Cardiac muscle cell (in vitro differentiated cells and primary cell): ENCODE data around the gene TNNI2. TPM values are rescaled to one million over a fixed set of nuclear protein-coding genes. Genes with fewer than 3 reads are reported as not detected.
A peak's percentile ranks its signal among the peaks of the same experiment; 100 is the strongest.

Experiments used
- DNase-seq, 2 donors: peaks; one replicate each; pipeline versions ENCODE4 v3.0.0 to v3.0.0-alpha.2; 2010 to 2017; ENCODE audit warnings: low read depth in 1 of 2, low spot score in 1 of 2
- H3K27ac ChIP-seq: fragments of 200-600 bp; sonication (generic); 2 replicates; pipeline ENCODE4 v1.5.1; 2016
- H3K27me3 ChIP-seq: fragments of 200-600 bp; sonication (generic); 2 replicates; pipeline ENCODE4 v1.6.0; 2016; ENCODE audit warnings: control low read depth
- H3K36me3 ChIP-seq: fragments of 200-600 bp; sonication (generic); 2 replicates; pipeline ENCODE4 v1.5.1; 2016; ENCODE audit warnings: control low read depth
- H3K4me1 ChIP-seq: fragments of 200-600 bp; sonication (generic); 2 replicates; pipeline ENCODE4 v1.8.1; 2017; ENCODE audit warnings: low read depth, mild to moderate bottlenecking, mixed run types
- H3K4me3 ChIP-seq: fragments of 200-600 bp; sonication (generic); 2 replicates; pipeline ENCODE4 v1.5.1; 2016; ENCODE audit warnings: mild to moderate bottlenecking
- H3K9me3 ChIP-seq: fragments of 200-600 bp; sonication (generic); 2 replicates; pipeline ENCODE4 v1.5.1; 2017; ENCODE audit warnings: low read depth, mild to moderate bottlenecking, control low read depth
- CTCF ChIP-seq: IDR thresholded peaks from 2 replicates; pipeline ENCODE4 v1.5.1; 2012; ENCODE audit warnings: low read depth, mild to moderate bottlenecking, low read length
- polyA plus RNA-seq: library from polyadenylated mRNA; unstranded; fragments of >200 nt; fragmentation: Nextera tagmentation; extraction: Ambion mirVana; gene quantifications from 2 replicates; pipeline ENCODE4 v1.2.1, GENCODE V29; 2016
- total RNA-seq: library from RNA; depleted of rRNA; stranded (reverse); fragments of >200 nt; gene quantifications from 2 replicates; pipeline ENCODE4 v1.2.3, GENCODE V29; 2016

The TNNI2 gene
- total and polyA plus RNA-seq, 2 experiments from 2014 or later: 2.5 to 3.9 TPM

GRCh38 chr11:1825785-1826451 is 12.9 kb upstream of the TNNI2 start:
- Histone ChIP-seq H3K36me3 (no peaks in the 10 kb centered on the region), H3K27ac (no peak overlapping the region), H3K9me3 (no peaks in the 10 kb centered on the region), H3K4me3 (no peak overlapping the region), H3K4me1 (no peaks in the 10 kb centered on the region), H3K27me3 (no peaks in the 10 kb centered on the region)
- no peak for DNase-seq
- TF ChIP-seq CTCF: no peak

- H3K27ac ChIP-seq: no peak overlapping the region
- H3K36me3 ChIP-seq: no peaks in the 10 kb centered on the region
- peak in 1 of 2 donors; percentile 91 for DNase-seq
- no peaks in the 10 kb centered on the region for H3K27me3 ChIP-seq
- peak; percentile 48 for TF ChIP-seq CTCF
- no peaks in the 10 kb centered on the region for H3K9me3 ChIP-seq
- H3K4me1 ChIP-seq: no peaks in the 10 kb centered on the region
- no peak overlapping the region for H3K4me3 ChIP-seq
Observed at GRCh38 chr11:1826552-1827094, 12.2 kb upstream of the TNNI2 start.

- TF ChIP-seq CTCF: no peak
- no peak overlapping the region for H3K4me3 ChIP-seq
- H3K27ac ChIP-seq: no peak overlapping the region
- H3K9me3 ChIP-seq: no peaks in the 10 kb centered on the region
- no peaks in the 10 kb centered on the region for H3K27me3 ChIP-seq
- no peaks in the 10 kb centered on the region for H3K4me1 ChIP-seq
- H3K36me3 ChIP-seq: no peaks in the 10 kb centered on the region
- peak in 1 of 2 donors; percentile 92 for DNase-seq
Observed at GRCh38 chr11:1827095-1827813, 11.5 kb upstream of the TNNI2 start.

GRCh38 chr11:1827931-1828330 is 10.8 kb upstream of the TNNI2 start:
- no peaks in the 10 kb centered on the region for H3K4me1 ChIP-seq
- no peak for TF ChIP-seq CTCF
- no peak overlapping the region for H3K27ac ChIP-seq
- no peak for DNase-seq
- no peaks in the 10 kb centered on the region for H3K9me3 ChIP-seq
- H3K27me3 ChIP-seq: no peaks in the 10 kb centered on the region
- H3K36me3 ChIP-seq: no peaks in the 10 kb centered on the region
- no peak overlapping the region for H3K4me3 ChIP-seq

- Histone ChIP-seq H3K27me3 (no peaks in the 10 kb centered on the region), H3K36me3 (no peaks in the 10 kb centered on the region), H3K4me1 (no peaks in the 10 kb centered on the region), H3K4me3 (no peak overlapping the region), H3K27ac (no peak overlapping the region), H3K9me3 (no peaks in the 10 kb centered on the region)
- TF ChIP-seq CTCF: no peak
- DNase-seq: no peak
Observed at GRCh38 chr11:1828542-1828941, 10.2 kb upstream of the TNNI2 start.
